ENCODE results near the gene PDE10A. TPM values are rescaled to one million over a fixed set of nuclear protein-coding genes. Genes with fewer than 3 reads are reported as not detected.

Gene PDE10A
- total and polyA plus RNA-seq, 2 of the 4 experiments (the other 2 are of a cell fraction): 3.4 to 12.4 TPM

GRCh38 chr6:165644586-165645266, 18.3 kb downstream of the PDE10A start:
- Histone ChIP-seq H3K9me3 (ENCODE audit: control insufficient read depth, insufficient read depth, low read length) (no peaks in the 10 kb centered on the region), H3K9ac (ENCODE audit: low read depth, low read length) (no peak overlapping the region), H2AK5ac (ENCODE audit: low read depth, low read length) (no peak overlapping the region), H3K27ac (ENCODE audit: insufficient read depth, low read length) (no peak overlapping the region), H2BK15ac (ENCODE audit: low read depth, low read length) (no peak overlapping the region), H4K91ac (ENCODE audit: insufficient read depth, low read depth, low read length) (no peak overlapping the region), H3K18ac (ENCODE audit: low read depth, low read length) (no peak overlapping the region), H3K79me1 (ENCODE audit: low read depth in 1 of 2, low read length in 2 of 2) (peaks cover 59% of the 10 kb centered on the region in 2 experiments), H4K5ac (ENCODE audit: low read depth, low read length) (no peak overlapping the region), H2AFZ (replicated peaks; ENCODE audit: low read length, poor library complexity) (no peak overlapping the region), H3K4me2 (ENCODE audit: low read depth, low read length) (no peak overlapping the region), H2BK5ac (ENCODE audit: low read depth, low read length, poor library complexity, severe bottlenecking) (no peak overlapping the region), H2BK120ac (ENCODE audit: low read depth, low read length) (no peak overlapping the region), H4K20me1 (ENCODE audit: insufficient read depth, low read length) (peaks cover 3% of the 10 kb centered on the region), H4K8ac (ENCODE audit: low read depth in 2 of 2, low read length in 2 of 2) (no peak overlapping the region), H3K27me3 (ENCODE audit: control insufficient read depth, insufficient read depth, low read length) (no peaks in the 10 kb centered on the region), H3K4me3 (ENCODE audit: insufficient read depth, low read depth, low read length) (no peak overlapping the region), H2BK20ac (ENCODE audit: low read depth, low read length) (no peak overlapping the region), H3K23ac (ENCODE audit: low read depth, low read length) (no peak overlapping the region), H3K4me1 (ENCODE audit: control insufficient read depth, insufficient read depth, low read length) (peaks cover 5% of the 10 kb centered on the region; the same call in 1 of the 2 replicates), H3K14ac (replicated peaks; ENCODE audit: low read depth, low read length) (no peak overlapping the region), H3K4ac (ENCODE audit: low read depth, low read length) (no peak overlapping the region), H3K36me3 (ENCODE audit: control insufficient read depth, insufficient read depth, low read length) (no peaks in the 10 kb centered on the region), H3K56ac (ENCODE audit: extremely low read depth, insufficient read depth, low read length) (no peak overlapping the region), H3K9me1 (ENCODE audit: insufficient read depth, low read length) (no peaks in the 10 kb centered on the region), H2AK9ac (replicated peaks; ENCODE audit: low read depth, low read length, poor library complexity) (no peak overlapping the region)
- intact Hi-C loops (cut with micrococcal nuclease): no loop called here
- ATAC-seq (ENCODE audit: low read depth): no peak
- DNase-seq: no peak
- POLR2A ChIA-PET (ENCODE audit: unreplicated experiment): no interaction called here
- CTCF ChIA-PET: no interaction called here
- BruUV-seq (replicated peaks): no TSS peak
- 67% methylated on average over 2 of the region's 15 CpGs; no CpG with 5 or more reads in 1 of the 2 experiments for WGBS, 2 experiments (ENCODE audit: extremely low coverage in 2 of 2, insufficient read length in 1 of 2)
- in situ Hi-C loops (cut with MboI; ENCODE audit: low sequenced_read_pairs): no loop called here
- dilution Hi-C loops (cut with HindIII; ENCODE audit: low sequenced_read_pairs, unreplicated experiment): no loop called here
- TF ChIP-seq POLR2A (IDR thresholded peaks at IDR 0.05; ENCODE audit: low read depth, low read length) (no peak), CHD1 (IDR thresholded peaks at IDR 0.05; ENCODE audit: low read depth, low read length) (no peak), MAFK (IDR thresholded peaks at IDR 0.05; ENCODE audit: low read depth, low read length) (no peak), SMC3 (IDR thresholded peaks at IDR 0.05; ENCODE audit: low read depth, low read length) (no peak), MXI1 (IDR thresholded peaks at IDR 0.05; ENCODE audit: borderline replicate concordance, low read depth, low read length) (no peak), RFX5 (IDR thresholded peaks at IDR 0.05; ENCODE audit: low read depth, low read length) (no peak), RAD21 (IDR thresholded peaks at IDR 0.05; ENCODE audit: low read length) (no peak), FOS (IDR thresholded peaks at IDR 0.05; ENCODE audit: low read depth, low read length) (no peak), CEBPB (IDR thresholded peaks at IDR 0.05; ENCODE audit: low read depth, low read length) (no peak), USF2 (IDR thresholded peaks at IDR 0.05; ENCODE audit: low read depth, low read length) (no peak), MAZ (IDR thresholded peaks at IDR 0.05; ENCODE audit: borderline replicate concordance, low read depth, low read length) (no peak), BHLHE40 (IDR thresholded peaks at IDR 0.05; ENCODE audit: low read depth, low read length) (no peak), NFE2L2 (IDR thresholded peaks at IDR 0.05; ENCODE audit: low read depth, low read length) (no peak)
- TF ChIP-seq, protein P1, sequence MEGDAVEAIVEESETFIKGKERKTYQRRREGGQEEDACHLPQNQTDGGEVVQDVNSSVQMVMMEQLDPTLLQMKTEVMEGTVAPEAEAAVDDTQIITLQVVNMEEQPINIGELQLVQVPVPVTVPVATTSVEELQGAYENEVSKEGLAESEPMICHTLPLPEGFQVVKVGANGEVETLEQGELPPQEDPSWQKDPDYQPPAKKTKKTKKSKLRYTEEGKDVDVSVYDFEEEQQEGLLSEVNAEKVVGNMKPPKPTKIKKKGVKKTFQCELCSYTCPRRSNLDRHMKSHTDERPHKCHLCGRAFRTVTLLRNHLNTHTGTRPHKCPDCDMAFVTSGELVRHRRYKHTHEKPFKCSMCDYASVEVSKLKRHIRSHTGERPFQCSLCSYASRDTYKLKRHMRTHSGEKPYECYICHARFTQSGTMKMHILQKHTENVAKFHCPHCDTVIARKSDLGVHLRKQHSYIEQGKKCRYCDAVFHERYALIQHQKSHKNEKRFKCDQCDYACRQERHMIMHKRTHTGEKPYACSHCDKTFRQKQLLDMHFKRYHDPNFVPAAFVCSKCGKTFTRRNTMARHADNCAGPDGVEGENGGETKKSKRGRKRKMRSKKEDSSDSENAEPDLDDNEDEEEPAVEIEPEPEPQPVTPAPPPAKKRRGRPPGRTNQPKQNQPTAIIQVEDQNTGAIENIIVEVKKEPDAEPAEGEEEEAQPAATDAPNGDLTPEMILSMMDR (conservative IDR thresholded peaks at IDR 0.05; ENCODE audit: low read depth, low read length): no peak
- TF ChIP-seq, protein P2, sequence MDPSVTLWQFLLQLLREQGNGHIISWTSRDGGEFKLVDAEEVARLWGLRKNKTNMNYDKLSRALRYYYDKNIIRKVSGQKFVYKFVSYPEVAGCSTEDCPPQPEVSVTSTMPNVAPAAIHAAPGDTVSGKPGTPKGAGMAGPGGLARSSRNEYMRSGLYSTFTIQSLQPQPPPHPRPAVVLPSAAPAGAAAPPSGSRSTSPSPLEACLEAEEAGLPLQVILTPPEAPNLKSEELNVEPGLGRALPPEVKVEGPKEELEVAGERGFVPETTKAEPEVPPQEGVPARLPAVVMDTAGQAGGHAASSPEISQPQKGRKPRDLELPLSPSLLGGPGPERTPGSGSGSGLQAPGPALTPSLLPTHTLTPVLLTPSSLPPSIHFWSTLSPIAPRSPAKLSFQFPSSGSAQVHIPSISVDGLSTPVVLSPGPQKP (IDR thresholded peaks at IDR 0.05; ENCODE audit: borderline replicate concordance, low read depth, low read length): no peak
